Keratinocyte (primary cell): ENCODE data around the gene SPTBN5.

Experiments used
- EZH2 ChIP-seq: IDR thresholded peaks from one replicate; pipeline ENCODE4 v1.6.1; 2012; ENCODE audit warnings: inconsistent platforms, mild to moderate bottlenecking, low read length, moderate library complexity
- TF ChIP-seq, protein P1 (sequence below), 3 experiments: IDR thresholded peaks in 1 of 3; conservative IDR thresholded peaks in 1 of 3; optimal IDR thresholded peaks in 1 of 3; 2 replicates in 2 of 3; 3 replicates in 1 of 3; pipeline versions ENCODE3 to v1.5.1; 2011; ENCODE audit warnings: low read length in 3 of 3, mild to moderate bottlenecking in 3 of 3, moderate library complexity in 2 of 3, control low read depth in 1 of 3, inconsistent platforms in 1 of 3; ENCODE audit not compliant: insufficient read depth in 2 of 3; ENCODE audit errors: extremely low read depth in 1 of 3

DNA sequence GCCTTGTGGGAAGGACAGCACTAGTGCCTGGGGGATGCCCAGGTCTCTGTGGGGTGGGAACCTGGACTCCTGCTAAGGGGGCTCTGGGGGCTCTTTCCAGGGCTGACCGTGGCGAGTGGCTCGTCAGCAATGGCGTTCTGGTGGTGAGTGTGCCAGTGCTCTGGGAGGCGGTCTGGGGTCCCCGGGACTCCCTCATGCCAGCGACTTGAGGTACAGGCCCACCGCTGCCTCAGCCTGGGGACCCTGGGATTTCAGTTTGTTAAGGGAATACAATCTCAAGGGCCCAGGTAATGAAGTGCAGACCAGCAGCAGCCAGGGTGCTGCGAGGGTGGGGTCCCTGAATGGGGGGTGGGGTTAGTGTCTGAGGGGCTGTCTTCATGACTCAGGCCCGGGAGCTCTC is 52.7 kb downstream of the SPTBN5 start:
- TF ChIP-seq, protein P1, sequence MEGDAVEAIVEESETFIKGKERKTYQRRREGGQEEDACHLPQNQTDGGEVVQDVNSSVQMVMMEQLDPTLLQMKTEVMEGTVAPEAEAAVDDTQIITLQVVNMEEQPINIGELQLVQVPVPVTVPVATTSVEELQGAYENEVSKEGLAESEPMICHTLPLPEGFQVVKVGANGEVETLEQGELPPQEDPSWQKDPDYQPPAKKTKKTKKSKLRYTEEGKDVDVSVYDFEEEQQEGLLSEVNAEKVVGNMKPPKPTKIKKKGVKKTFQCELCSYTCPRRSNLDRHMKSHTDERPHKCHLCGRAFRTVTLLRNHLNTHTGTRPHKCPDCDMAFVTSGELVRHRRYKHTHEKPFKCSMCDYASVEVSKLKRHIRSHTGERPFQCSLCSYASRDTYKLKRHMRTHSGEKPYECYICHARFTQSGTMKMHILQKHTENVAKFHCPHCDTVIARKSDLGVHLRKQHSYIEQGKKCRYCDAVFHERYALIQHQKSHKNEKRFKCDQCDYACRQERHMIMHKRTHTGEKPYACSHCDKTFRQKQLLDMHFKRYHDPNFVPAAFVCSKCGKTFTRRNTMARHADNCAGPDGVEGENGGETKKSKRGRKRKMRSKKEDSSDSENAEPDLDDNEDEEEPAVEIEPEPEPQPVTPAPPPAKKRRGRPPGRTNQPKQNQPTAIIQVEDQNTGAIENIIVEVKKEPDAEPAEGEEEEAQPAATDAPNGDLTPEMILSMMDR (optimal IDR thresholded peaks at IDR 0.05 in 1 of 3, IDR thresholded peaks at IDR 0.05 in 1 of 3, conservative IDR thresholded peaks at IDR 0.05 in 1 of 3; ENCODE audit: extremely low read depth in 1 of 3, insufficient read depth in 2 of 3, low read length in 3 of 3), result no peak
- no peak for TF ChIP-seq EZH2
